Posterior cingulate gyrus (tissue), 11 donors: ENCODE data around the gene SNRPB2.

ENCODE experiments used
- DNase-seq, 10 donors: peaks; one replicate each; pipeline versions ENCODE4 v3.0.0 to v3.0.0-alpha.2; 2020 to 2021; ENCODE audit warnings: mixed read lengths in 3 of 10
- intact Hi-C: fragments of 100-400 bp; cut with DNase I; formaldehyde crosslinking; loops from one replicate; pipeline ENCODE4 v1.15.1; 2023

The SNRPB2 gene

GRCh38 chr20:16781496-16781895 lies 51.7 kb downstream of the SNRPB2 start:
- intact Hi-C loops: no loop called here
- DNase-seq: no peak

- no peak for DNase-seq
- intact Hi-C loops: no loop called here
Measured at GRCh38 chr20:16785226-16785625, 55.4 kb downstream of the SNRPB2 start.
